COLO668 (cell line): Measurements from ENCODE around the gene SENP6.

Experiments
- DNase-seq: peaks from one replicate; lab custom pipeline; 2025; ENCODE audit not compliant: unreplicated experiment; lab: John Stamatoyannopoulos, UW

SENP6 gene

GRCh38 chr6:75746221-75746620 lies 144.5 kb downstream of the SENP6 start:
- no peak for DNase-seq

GRCh38 chr6:75747152-75747992 lies 145.7 kb downstream of the SENP6 start:
- peak; percentile 0 for DNase-seq

GRCh38 chr6:75748003-75748742 lies 146.5 kb downstream of the SENP6 start:
- no peak for DNase-seq

- peak; percentile 81 for DNase-seq
Observed at GRCh38 chr6:75748743-75749538, 147.3 kb downstream of the SENP6 start, which contains the start of gene MYO6. MYO6 (plus strand) TSS chr6:75749239; CDS start chr6:75817548, 68,309 bp downstream.

- no peak for DNase-seq
Observed at GRCh38 chr6:75751443-75751842, 149.8 kb downstream of the SENP6 start.

GRCh38 chr6:75752365-75752764 lies 150.7 kb downstream of the SENP6 start:
- DNase-seq = no peak

- no peak for DNase-seq
Observed at GRCh38 chr6:75755704-75756103, 154.0 kb downstream of the SENP6 start.

- no peak for DNase-seq
Observed at GRCh38 chr6:75757295-75757694, 155.6 kb downstream of the SENP6 start.

- DNase-seq = no peak
Observed at GRCh38 chr6:75758061-75758460, 156.4 kb downstream of the SENP6 start.

- no peak for DNase-seq
Observed at GRCh38 chr6:75759207-75759606, 157.5 kb downstream of the SENP6 start.

- no peak for DNase-seq
Observed at GRCh38 chr6:75760320-75760719, 158.6 kb downstream of the SENP6 start.

- no peak for DNase-seq
Observed at GRCh38 chr6:75761489-75761888, 159.8 kb downstream of the SENP6 start.

- no peak for DNase-seq
Observed at GRCh38 chr6:75762063-75762462, 160.4 kb downstream of the SENP6 start.

GRCh38 chr6:75766387-75766786 lies 164.7 kb downstream of the SENP6 start:
- no peak for DNase-seq
